IPS DF 6.9 (cell line): Measurements from ENCODE around the gene VPS35L.

Experiments used
- DNase-seq: peaks from one replicate; pipeline ENCODE4 v3.0.0-alpha.2; 2013; ENCODE audit warnings: low read depth, low spot score
- H3K27ac ChIP-seq: one replicate; pipeline ENCODE4 v1.5.1; 2013; ENCODE audit warnings: low read length, control low read depth
- H3K27me3 ChIP-seq: 2 replicates; pipeline ENCODE4 v1.6.1; 2013; ENCODE audit warnings: mild to moderate bottlenecking, low read length; ENCODE audit not compliant: control insufficient read depth, insufficient read depth
- H3K36me3 ChIP-seq: 2 replicates; pipeline ENCODE4 v1.6.1; 2013; ENCODE audit warnings: low read length; ENCODE audit not compliant: control insufficient read depth, insufficient read depth
- H3K4me1 ChIP-seq: 2 replicates; pipeline ENCODE4 v1.6.1; 2013; ENCODE audit warnings: low read length; ENCODE audit not compliant: control insufficient read depth, insufficient read depth
- H3K4me3 ChIP-seq: 2 replicates; pipeline ENCODE4 v1.5.1; 2013; ENCODE audit warnings: mild to moderate bottlenecking, low read length
- H3K9me3 ChIP-seq: 2 replicates; pipeline ENCODE4 v1.6.1; 2013; ENCODE audit warnings: low read length, inconsistent platforms; ENCODE audit not compliant: control insufficient read depth, insufficient read depth
- WGBS: extraction: QIAGEN DNeasy Blood & Tissue Kit; methylation state at CpG from one replicate; pipeline ENCODE4 v1.1.7; 2013; ENCODE audit warnings: mixed read lengths, missing lambda C conversion rate; ENCODE audit not compliant: insufficient read length, insufficient coverage; 5-methylcytosine and 5-hydroxymethylcytosine counted together

VPS35L gene

DNA sequence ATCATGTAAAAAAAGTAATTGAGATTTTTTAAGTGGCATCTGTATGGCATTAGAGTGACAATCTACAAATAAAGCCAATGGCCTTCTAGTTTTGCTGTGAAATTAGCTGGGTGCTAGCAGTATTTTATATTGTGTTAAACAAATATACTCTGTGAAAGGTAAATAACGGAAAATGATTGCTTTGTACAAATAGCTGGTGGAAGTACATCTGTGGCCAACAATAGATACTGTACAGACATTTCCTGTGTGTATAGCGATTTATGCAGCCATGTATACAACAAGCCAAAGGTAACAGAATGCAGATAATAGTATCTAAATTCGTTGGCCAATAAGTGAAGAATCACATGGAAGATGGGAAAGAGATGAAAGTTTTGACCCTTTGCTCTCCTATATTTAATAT is 189.2 kb downstream of the VPS35L start:
- no peaks in the 10 kb centered on the region for H3K27me3 ChIP-seq
- no peaks in the 10 kb centered on the region for H3K4me1 ChIP-seq
- no peak for DNase-seq
- H3K27ac ChIP-seq = no peak overlapping the region
- no CpG with 5 or more reads among the region's 3 CpGs for WGBS
- H3K9me3 ChIP-seq = no peaks in the 10 kb centered on the region
- H3K36me3 ChIP-seq = no peaks in the 10 kb centered on the region
- no peak overlapping the region for H3K4me3 ChIP-seq

- Histone ChIP-seq H3K9me3 (no peaks in the 10 kb centered on the region), H3K4me3 (no peak overlapping the region), H3K27me3 (no peaks in the 10 kb centered on the region), H3K36me3 (no peaks in the 10 kb centered on the region), H3K27ac (no peak overlapping the region), H3K4me1 (no peaks in the 10 kb centered on the region)
- WGBS = no CpG with 5 or more reads among the region's 9 CpGs
- DNase-seq = no peak
Observed at GRCh38 chr16:19745286-19746010, 189.9 kb downstream of the VPS35L start.

DNA sequence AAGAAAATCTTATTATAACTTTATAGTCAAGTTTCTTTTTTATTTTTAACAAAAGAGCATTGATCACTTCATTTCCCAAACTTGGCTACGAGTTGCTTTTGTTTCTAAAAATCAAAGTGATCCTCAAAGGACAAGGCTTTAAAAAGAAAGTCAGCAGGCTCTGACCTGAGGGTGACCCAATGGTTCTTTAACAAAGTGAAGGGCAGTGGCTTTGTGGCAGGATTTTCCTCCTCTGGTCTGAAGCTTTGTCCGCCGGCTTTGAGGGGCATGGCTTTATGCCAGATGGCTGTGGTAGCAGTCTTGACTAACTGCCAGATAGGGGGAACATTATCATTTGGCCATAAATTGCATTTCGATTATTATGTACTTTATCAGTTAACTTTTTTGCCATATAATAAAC is 191.1 kb downstream of the VPS35L start:
- Histone ChIP-seq H3K4me1 (no peaks in the 10 kb centered on the region), H3K4me3 (no peak overlapping the region), H3K36me3 (no peaks in the 10 kb centered on the region), H3K27ac (no peak overlapping the region), H3K27me3 (no peaks in the 10 kb centered on the region), H3K9me3 (no peaks in the 10 kb centered on the region)
- WGBS = no CpG with 5 or more reads among the region's 4 CpGs
- DNase-seq = no peak

DNA sequence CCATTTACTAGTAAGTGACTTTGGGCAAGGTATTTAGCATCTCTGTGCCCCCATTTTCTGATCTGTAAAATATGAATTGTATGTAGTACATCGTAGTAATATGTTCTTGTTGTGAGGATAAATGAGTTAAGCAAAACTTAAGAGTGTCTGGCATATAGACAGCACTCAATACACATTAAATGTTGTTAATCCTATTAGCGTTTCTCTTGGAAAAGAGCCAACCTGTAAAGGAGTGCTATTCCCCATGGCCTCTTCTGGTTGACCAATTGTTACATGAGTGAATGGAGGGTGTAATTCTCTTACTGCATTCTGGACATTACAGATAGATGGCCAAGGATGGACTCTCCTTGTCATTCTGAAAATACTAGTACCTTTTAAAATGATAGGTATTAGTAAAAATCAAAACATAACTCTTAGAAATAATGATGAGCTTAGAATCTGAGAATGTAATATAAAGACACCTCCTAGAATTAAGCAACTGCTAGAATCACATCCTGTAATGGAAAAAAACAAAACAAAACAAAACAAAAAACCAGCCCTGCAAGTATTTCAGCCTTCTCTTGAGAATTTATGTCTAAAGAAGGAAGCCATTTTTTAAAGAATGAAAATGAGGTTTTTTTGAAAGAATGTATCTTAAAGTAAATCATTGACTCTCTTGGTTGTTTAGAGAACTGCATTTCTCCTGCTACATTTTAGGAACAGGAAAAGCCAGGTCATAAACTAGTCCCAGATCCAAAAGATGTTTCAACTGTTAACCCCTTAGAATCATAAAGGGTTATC is 193.1 kb downstream of the VPS35L start:
- no peak for DNase-seq
- Histone ChIP-seq H3K4me3 (no peak overlapping the region), H3K36me3 (no peaks in the 10 kb centered on the region), H3K27ac (no peak overlapping the region), H3K9me3 (no peaks in the 10 kb centered on the region), H3K4me1 (no peaks in the 10 kb centered on the region), H3K27me3 (no peaks in the 10 kb centered on the region)
- WGBS = no CpG with 5 or more reads among the region's 2 CpGs

DNA sequence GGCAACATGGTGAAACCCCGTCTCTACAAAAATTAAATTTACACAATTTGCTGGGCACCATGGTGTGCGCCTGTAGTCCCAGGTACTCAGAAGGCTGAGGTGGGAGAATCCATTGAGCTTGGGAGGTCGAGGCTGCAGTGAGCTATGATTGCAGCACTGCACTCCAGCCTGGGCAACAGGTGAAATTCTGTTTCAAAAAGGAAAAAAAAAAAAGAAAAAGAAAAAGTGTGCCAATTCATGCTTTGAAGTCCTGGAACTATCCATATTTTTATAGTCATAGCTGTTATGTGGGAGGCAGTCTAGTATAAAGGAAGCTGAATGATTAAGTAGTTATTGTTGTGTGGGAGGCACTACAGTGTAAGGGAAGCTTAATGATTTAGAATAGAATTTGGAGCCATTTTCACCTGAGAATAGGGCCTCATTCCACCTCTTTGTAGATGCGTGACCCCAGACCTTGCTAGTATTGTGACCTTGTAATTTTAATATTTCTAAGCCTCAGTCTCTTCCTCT is 194.1 kb downstream of the VPS35L start:
- Histone ChIP-seq H3K27me3 (no peaks in the 10 kb centered on the region), H3K4me1 (no peaks in the 10 kb centered on the region), H3K36me3 (no peaks in the 10 kb centered on the region), H3K4me3 (no peak overlapping the region), H3K27ac (no peak overlapping the region), H3K9me3 (no peaks in the 10 kb centered on the region)
- no CpG with 5 or more reads among the region's 4 CpGs for WGBS
- DNase-seq = no peak
